22Rv1 (cell line): ENCODE measurements around the gene PRXL2B.

Source experiments
- ZFX ChIP-seq: fragments of 450-650 bp; IDR thresholded peaks from 2 replicates; pipeline ENCODE4 v1.6.1; 2017; ENCODE audit warnings: antibody characterized with exemption, borderline replicate concordance
- TF ChIP-seq, protein P1 (sequence below): fragments of 450-650 bp; IDR thresholded peaks from 2 replicates; pipeline ENCODE4 v1.5.1; 2017; ENCODE audit warnings: mild to moderate bottlenecking

DNA sequence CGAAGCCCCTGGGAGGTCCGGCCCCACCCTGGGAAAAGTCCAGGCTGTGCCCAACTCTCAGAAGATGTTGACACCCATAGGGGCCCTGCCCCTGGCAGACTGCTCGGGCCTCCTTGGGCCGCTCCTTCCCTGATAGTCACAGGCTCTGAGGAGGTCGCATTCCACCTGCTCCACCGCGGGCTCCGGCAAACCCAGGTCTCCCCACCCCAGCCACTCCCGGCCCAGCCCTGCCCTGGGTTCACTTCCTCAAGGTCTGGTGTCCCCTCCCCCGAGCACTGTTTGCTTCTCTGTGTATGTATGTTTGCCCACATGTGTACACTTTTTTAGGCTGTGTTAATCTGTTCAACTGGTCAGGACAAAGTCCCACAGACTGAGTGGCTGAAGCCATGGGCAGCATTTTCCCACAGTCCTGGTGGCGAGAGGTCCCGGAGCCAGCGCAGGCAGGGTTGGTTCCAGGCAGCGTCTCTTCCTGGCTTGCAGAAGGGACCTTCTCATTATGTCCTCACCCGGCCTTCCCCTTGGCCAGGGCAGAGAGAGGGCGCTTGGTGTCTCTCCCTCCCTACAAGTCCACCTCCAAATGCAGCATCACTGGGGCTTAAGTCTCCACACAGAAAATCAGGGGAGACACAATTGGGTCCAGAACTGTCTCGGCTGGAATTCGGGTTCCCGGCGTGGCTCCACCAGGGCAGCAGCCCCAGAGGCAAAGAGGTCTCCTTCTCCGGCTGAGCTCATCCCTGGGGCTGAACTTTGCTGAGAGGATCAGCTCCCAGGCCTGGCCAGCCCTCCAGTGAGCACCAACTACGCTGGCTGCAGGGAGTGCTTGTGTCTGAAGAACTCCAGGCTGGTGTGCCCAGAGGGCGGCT lies 10.5 kb upstream of the PRXL2B start:
- TF ChIP-seq, protein P1, sequence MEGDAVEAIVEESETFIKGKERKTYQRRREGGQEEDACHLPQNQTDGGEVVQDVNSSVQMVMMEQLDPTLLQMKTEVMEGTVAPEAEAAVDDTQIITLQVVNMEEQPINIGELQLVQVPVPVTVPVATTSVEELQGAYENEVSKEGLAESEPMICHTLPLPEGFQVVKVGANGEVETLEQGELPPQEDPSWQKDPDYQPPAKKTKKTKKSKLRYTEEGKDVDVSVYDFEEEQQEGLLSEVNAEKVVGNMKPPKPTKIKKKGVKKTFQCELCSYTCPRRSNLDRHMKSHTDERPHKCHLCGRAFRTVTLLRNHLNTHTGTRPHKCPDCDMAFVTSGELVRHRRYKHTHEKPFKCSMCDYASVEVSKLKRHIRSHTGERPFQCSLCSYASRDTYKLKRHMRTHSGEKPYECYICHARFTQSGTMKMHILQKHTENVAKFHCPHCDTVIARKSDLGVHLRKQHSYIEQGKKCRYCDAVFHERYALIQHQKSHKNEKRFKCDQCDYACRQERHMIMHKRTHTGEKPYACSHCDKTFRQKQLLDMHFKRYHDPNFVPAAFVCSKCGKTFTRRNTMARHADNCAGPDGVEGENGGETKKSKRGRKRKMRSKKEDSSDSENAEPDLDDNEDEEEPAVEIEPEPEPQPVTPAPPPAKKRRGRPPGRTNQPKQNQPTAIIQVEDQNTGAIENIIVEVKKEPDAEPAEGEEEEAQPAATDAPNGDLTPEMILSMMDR, result no peak
- TF ChIP-seq ZFX, result no peak
